ENCODE data around the gene THEM5.

- TF ChIP-seq POLR2A (IDR thresholded peaks at IDR 0.05) (no peak), CTCF (IDR thresholded peaks at IDR 0.05) (no peak)
Measured at GRCh38 chr1:151832318-151832980, 21.1 kb downstream of the THEM5 start.

Measured in right lobe of liver (tissue), 4 donors.